ENCODE results near the gene FERMT1. TPM values are rescaled to one million over a fixed set of nuclear protein-coding genes. Genes with fewer than 3 reads are reported as not detected.
A peak's percentile ranks its signal among the peaks of the same experiment; 100 is the strongest.

FERMT1 gene
- total and polyA plus RNA-seq, 7 donors, result 0.16 to 31.5 (median 0.41) TPM

GRCh38 chr20:6160736-6161135, 37.9 kb upstream of the FERMT1 start:
- no peak for DNase-seq
- intact Hi-C loops (cut with DNase I), result no loop called here
- Histone ChIP-seq H3K36me3 (no peaks in the 10 kb centered on the region), H3K4me3 (no peak overlapping the region), H3K27me3 (no peaks in the 10 kb centered on the region), H3K4me1 (peaks cover 0 to 7% (median 3%) of the 10 kb centered on the region in 4 donors), H3K27ac (no peak overlapping the region), H3K9me3 (peaks cover 0 to 8% (median 1%) of the 10 kb centered on the region in 4 donors)
- 78 to 89% methylated on average over 3 of the region's 3 CpGs for WGBS, 2 donors
- TF ChIP-seq EP300 (IDR thresholded peaks at IDR 0.05) (no peak), POLR2AphosphoS5 (IDR thresholded peaks at IDR 0.05) (no peak), POLR2A (IDR thresholded peaks at IDR 0.05) (no peak), CTCF (IDR thresholded peaks at IDR 0.05) (no peak)

GRCh38 chr20:6157345-6157744, 34.5 kb upstream of the FERMT1 start:
- Histone ChIP-seq H3K4me3 (no peak overlapping the region), H3K36me3 (no peaks in the 10 kb centered on the region), H3K4me1 (no peaks in the 10 kb centered on the region), H3K27ac (no peak overlapping the region), H3K27me3 (no peaks in the 10 kb centered on the region), H3K9me3 (peaks cover 0 to 8% (median 2%) of the 10 kb centered on the region in 4 donors)
- DNase-seq, result no peak
- TF ChIP-seq POLR2A (IDR thresholded peaks at IDR 0.05) (no peak), CTCF (IDR thresholded peaks at IDR 0.05) (no peak), EP300 (IDR thresholded peaks at IDR 0.05) (no peak), POLR2AphosphoS5 (IDR thresholded peaks at IDR 0.05) (no peak)
- intact Hi-C loops (cut with DNase I), result no loop called here
- WGBS, 2 donors, result 88 to 90% methylated on average over 2 of the region's 2 CpGs

GRCh38 chr20:6152777-6153176, 29.9 kb upstream of the FERMT1 start:
- H3K4me3 ChIP-seq, result no peak overlapping the region
- TF ChIP-seq EP300 (IDR thresholded peaks at IDR 0.05) (no peak), POLR2AphosphoS5 (IDR thresholded peaks at IDR 0.05) (no peak), POLR2A (IDR thresholded peaks at IDR 0.05) (no peak), CTCF (IDR thresholded peaks at IDR 0.05) (no peak)
- no peak for DNase-seq
- H3K36me3 ChIP-seq, result no peaks in the 10 kb centered on the region
- no peaks in the 10 kb centered on the region for H3K27me3 ChIP-seq
- peaks cover 0 to 8% (median 2%) of the 10 kb centered on the region in 4 donors for H3K9me3 ChIP-seq
- H3K27ac ChIP-seq, result no peak overlapping the region
- intact Hi-C loops (cut with DNase I), result no loop called here
- whole genome bisulfite sequencing, 2 donors, result 65 to 67% methylated on average over 2 of the region's 2 CpGs
- H3K4me1 ChIP-seq, result no peaks in the 10 kb centered on the region

GRCh38 chr20:6148073-6148472, 25.2 kb upstream of the FERMT1 start:
- Histone ChIP-seq H3K27ac (no peak overlapping the region), H3K27me3 (no peaks in the 10 kb centered on the region), H3K4me3 (no peak overlapping the region), H3K9me3 (no peaks in the 10 kb centered on the region), H3K36me3 (no peaks in the 10 kb centered on the region), H3K4me1 (no peaks in the 10 kb centered on the region)
- no peak for DNase-seq
- TF ChIP-seq POLR2A (IDR thresholded peaks at IDR 0.05), result no peak
- TF ChIP-seq EP300 (IDR thresholded peaks at IDR 0.05), result no peak
- no peak for TF ChIP-seq POLR2AphosphoS5 (IDR thresholded peaks at IDR 0.05)
- no peak for TF ChIP-seq CTCF (IDR thresholded peaks at IDR 0.05)
- intact Hi-C loops (cut with DNase I), result no loop called here
- WGBS, 2 donors, result 90 to 92% methylated on average over 7 of the region's 7 CpGs

GRCh38 chr20:6142348-6142993, 19.6 kb upstream of the FERMT1 start:
- Histone ChIP-seq H3K4me1 (no peaks in the 10 kb centered on the region), H3K4me3 (no peak overlapping the region), H3K36me3 (no peaks in the 10 kb centered on the region), H3K9me3 (no peaks in the 10 kb centered on the region), H3K27me3 (peaks cover 0 to 11% (median 0%) of the 10 kb centered on the region in 3 donors), H3K27ac (no peak overlapping the region)
- intact Hi-C loops (cut with DNase I), result loop anchor here (5.0 kb wide), 2 partner anchors 1145 to 1715 kb away; no protein-coding TSS in a partner anchor
- peak; percentile 12 to 76 (median 48) for TF ChIP-seq CTCF (IDR thresholded peaks at IDR 0.05)
- no peak for TF ChIP-seq POLR2AphosphoS5 (IDR thresholded peaks at IDR 0.05)
- 2 to 3% methylated on average over 10 of the region's 10 CpGs for WGBS, 2 donors
- no peak for DNase-seq

Measured in sigmoid colon (tissue), 7 donors.